HepG2 (cell line): ENCODE measurements around the gene CXADR. TPM values are rescaled to one million over a fixed set of nuclear protein-coding genes. Genes with fewer than 3 reads are reported as not detected.

Source experiments
- ATAC-seq: fragments of 200-7000 bp; cut with Tn5 transposase; 3 replicates; pipeline ENCODE4 v1.9.1; 2020; ENCODE audit warnings: mild to moderate bottlenecking, moderate library complexity
- BruUV-seq: library from RNA; stranded (reverse); fragments of 400-500 nt; replicated peaks from 2 replicates; lab custom pipeline; 2021; lab: Mats Ljungman, UMichigan
- CTCF ChIA-PET: fragments of 300-600 bp; formaldehyde crosslinking; extraction: SDS; loops from one replicate; lab custom pipeline; 2021; ENCODE audit warnings: low total read pairs, inconsistent platforms, low intra/inter-chr PET ratio; lab: Yijun Ruan, JAX
- POLR2A ChIA-PET: fragments of 350-600 bp; sonication (Branson Sonifier 250); formaldehyde crosslinking; loops from one replicate; lab custom pipeline; 2020; ENCODE audit warnings: antibody characterized with exemption, inconsistent platforms; lab: Yijun Ruan, JAX
- DNase-seq: peaks from one replicate; pipeline ENCODE4 v3.0.0-alpha.2; 2015; ENCODE audit warnings: low spot score
- FAIRE-seq: peaks from 3 replicates; lab custom pipeline; 2011; peaks lifted over from hg19 to GRCh38; lab: Jason Lieb, UNC
- H2AFZ ChIP-seq: one replicate; pipeline ENCODE4 v1.6.1; 2011; ENCODE audit warnings: low read length, inconsistent platforms
- H3K27ac ChIP-seq: fragments of 300-600 bp; 3 replicates; pipeline ENCODE4 v1.8.0; 2011; ENCODE audit warnings: mixed run types, mild to moderate bottlenecking, mixed read lengths, low read length, inconsistent platforms; ENCODE audit not compliant: insufficient read depth; ENCODE audit errors: extremely low read length
- H3K27me3 ChIP-seq, 2 experiments: fragments of 200-600 bp in 1 of 2; 2 replicates in 1 of 2; 3 replicates in 1 of 2; pipeline versions ENCODE4 v1.6.0 to v1.8.0; 2011; ENCODE audit warnings: low read length in 2 of 2, mild to moderate bottlenecking in 2 of 2, moderate library complexity in 2 of 2, inconsistent platforms in 1 of 2; ENCODE audit not compliant: insufficient read depth in 2 of 2, control insufficient read depth in 1 of 2
- H3K36me3 ChIP-seq, 2 experiments: fragments of 200-600 bp in 1 of 2; replicated peaks in 1 of 2; 2 replicates in 1 of 2; 3 replicates in 1 of 2; pipeline versions ENCODE4 v1.5.1 to v1.8.0; 2011; ENCODE audit warnings: low read length in 2 of 2, inconsistent platforms in 1 of 2; ENCODE audit not compliant: insufficient read depth in 2 of 2, control insufficient read depth in 1 of 2
- H3K4me1 ChIP-seq: 2 replicates; pipeline ENCODE4 v1.5.1; 2012; ENCODE audit warnings: low read length, inconsistent platforms; ENCODE audit not compliant: insufficient read depth
- H3K4me2 ChIP-seq: 2 replicates; pipeline ENCODE4 v1.6.0; 2011; ENCODE audit warnings: low read depth, low read length, inconsistent platforms
- H3K4me3 ChIP-seq, 3 experiments: fragments of 200-600 bp in 1 of 3; sonication (generic), shearing (Covaris generic) in 1 of 3; replicated peaks in 1 of 3; 2 replicates each; pipeline ENCODE4 v1.5.1; 2011 to 2016; ENCODE audit warnings: low read length in 3 of 3, inconsistent platforms in 2 of 3, low read depth in 2 of 3, mild to moderate bottlenecking in 2 of 3, control low read depth in 1 of 3, mixed read lengths in 1 of 3; ENCODE audit not compliant: insufficient read depth in 1 of 3
- H3K79me2 ChIP-seq: one replicate; pipeline ENCODE4 v1.6.1; 2011; ENCODE audit warnings: low read length, inconsistent platforms; ENCODE audit not compliant: insufficient read depth
- H3K9ac ChIP-seq: 2 replicates; pipeline ENCODE4 v1.6.0; 2011; ENCODE audit warnings: mild to moderate bottlenecking, low read depth, low read length, inconsistent platforms; ENCODE audit not compliant: insufficient read depth
- H3K9me3 ChIP-seq: 2 replicates; pipeline ENCODE4 v1.5.1; 2012; ENCODE audit warnings: mild to moderate bottlenecking, low read length
- H4K20me1 ChIP-seq: 2 replicates; pipeline ENCODE4 v1.6.0; 2011; ENCODE audit warnings: inconsistent platforms, mild to moderate bottlenecking, low read length, moderate library complexity; ENCODE audit not compliant: insufficient read depth
- KLF16 ChIP-seq, 2 experiments: sonication (generic) in 1 of 2; formaldehyde crosslinking in 1 of 2; IDR thresholded peaks; 2 replicates each; pipeline versions ENCODE4 v1.6.1 to v1.8.0; 2016 to 2023; ENCODE audit warnings: missing genetic modification reagents in 2 of 2, missing compliant biosample characterization in 1 of 2
- RBFOX2 ChIP-seq: fragments of 200-400 bp; formaldehyde crosslinking; IDR thresholded peaks from 2 replicates; pipeline ENCODE4 v1.6.1; 2017; ENCODE audit warnings: low read depth, mild to moderate bottlenecking, low read length
- RNF2 ChIP-seq: fragments of 450-650 bp; conservative IDR thresholded peaks from 2 replicates; pipeline ENCODE4 v1.6.1; 2016; ENCODE audit warnings: low read depth
- RORA ChIP-seq: sonication (generic); formaldehyde crosslinking; IDR thresholded peaks from 2 replicates; pipeline ENCODE4 v1.5.0; 2020; ENCODE audit warnings: mild to moderate bottlenecking, missing genetic modification reagents, moderate library complexity
- THYN1 ChIP-seq: sonication (generic); formaldehyde crosslinking; IDR thresholded peaks from 2 replicates; pipeline ENCODE4 v1.8.1; 2023; ENCODE audit warnings: low read depth, mild to moderate bottlenecking, moderate library complexity, missing genetic modification reagents, borderline replicate concordance
- ZNF205 ChIP-seq: IDR thresholded peaks from 2 replicates; pipeline ENCODE4 v1.6.1; 2018; ENCODE audit warnings: missing biosample characterization, missing genetic modification reagents
- WGBS: methylation state at CpG from one replicate; pipeline ENCODE4 v1.1.6; 2017; ENCODE audit warnings: low lambda C conversion rate; 5-methylcytosine and 5-hydroxymethylcytosine counted together
- in situ Hi-C: cut with HindIII; loops from 2 replicates; pipeline ENCODE4 v1.10.0; 2017; ENCODE audit warnings: low pct_unique_long_range_greater_than_20kb; ENCODE audit not compliant: extremely low pct_ligation_motif_present
- intact Hi-C: fragments of 100-400 bp; cut with micrococcal nuclease; formaldehyde crosslinking; loops from one replicate; pipeline ENCODE4 v1.10.0; 2022; ENCODE audit not compliant: unreplicated experiment
- polyA plus RNA-seq, 8 experiments: library from polyadenylated mRNA; depleted of rRNA in 3 of 8; stranded (reverse) in 7 of 8; unstranded in 1 of 8; fragments of >200 nt; fragmentation: Illumina TruSeq in 4 of 8; extraction: Trizol in 4 of 8; gene quantifications; 2 replicates each; pipeline versions ENCODE4 v1.2.1 to v1.2.3, GENCODE V29; 2011 to 2016; ENCODE audit warnings: low read depth in 4 of 8, missing spikeins in 1 of 8, mixed read lengths in 1 of 8; ENCODE audit not compliant: insufficient read depth in 1 of 8
- total RNA-seq, 5 experiments: library from RNA; depleted of rRNA; stranded (reverse); fragments of >200 nt; fragmentation: Illumina TruSeq; extraction: Trizol; gene quantifications; 2 replicates each; pipeline ENCODE4 v1.2.3, GENCODE V29; 2016; ENCODE audit warnings: low read depth in 1 of 5
- TF ChIP-seq, protein P1 (sequence below): sonication (generic); formaldehyde crosslinking; IDR thresholded peaks from 2 replicates; pipeline ENCODE4 v1.8.0; 2022; ENCODE audit warnings: mild to moderate bottlenecking, missing genetic modification reagents; ENCODE audit not compliant: insufficient replicate concordance
- TF ChIP-seq, protein P2 (sequence below): sonication (generic); formaldehyde crosslinking; IDR thresholded peaks from 2 replicates; pipeline ENCODE4 v1.5.1; 2020; ENCODE audit warnings: missing genetic modification reagents, mild to moderate bottlenecking, borderline replicate concordance
- TF ChIP-seq, protein P3 (sequence below): sonication (generic); formaldehyde crosslinking; IDR thresholded peaks from 2 replicates; pipeline ENCODE4 v1.4.0; 2020; ENCODE audit warnings: missing genetic modification reagents, borderline replicate concordance
- TF ChIP-seq, protein P4 (sequence below): sonication (generic); formaldehyde crosslinking; IDR thresholded peaks from 2 replicates; pipeline ENCODE4 v1.4.0; 2020; ENCODE audit warnings: missing genetic modification reagents, mild to moderate bottlenecking, borderline replicate concordance

CXADR gene
- total and polyA plus RNA-seq, 2 of the 13 experiments (the other 11 are each of a cell fraction or from before 2014, with no cell fraction given) = 86.8 to 110 TPM

DNA sequence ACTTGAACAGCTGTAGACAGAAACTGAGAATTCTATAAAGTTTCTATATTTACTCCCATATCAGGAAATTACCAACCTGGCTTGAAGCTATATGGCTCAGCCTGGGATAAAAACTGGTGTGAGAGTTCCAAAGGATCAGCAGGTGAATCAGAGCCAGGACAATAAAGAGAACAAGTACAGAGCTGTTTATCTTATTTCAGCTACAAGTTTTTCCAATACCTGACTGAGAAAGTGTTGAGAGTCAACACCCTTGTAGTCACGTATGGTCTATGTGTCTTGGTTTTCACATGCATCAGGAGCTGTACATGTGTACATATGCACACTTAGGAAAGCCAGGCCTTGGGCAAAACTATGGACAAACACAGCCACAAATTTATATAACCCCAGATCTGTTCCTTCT, 40.7 kb upstream of the CXADR start (continued):
- TF ChIP-seq, protein P1, sequence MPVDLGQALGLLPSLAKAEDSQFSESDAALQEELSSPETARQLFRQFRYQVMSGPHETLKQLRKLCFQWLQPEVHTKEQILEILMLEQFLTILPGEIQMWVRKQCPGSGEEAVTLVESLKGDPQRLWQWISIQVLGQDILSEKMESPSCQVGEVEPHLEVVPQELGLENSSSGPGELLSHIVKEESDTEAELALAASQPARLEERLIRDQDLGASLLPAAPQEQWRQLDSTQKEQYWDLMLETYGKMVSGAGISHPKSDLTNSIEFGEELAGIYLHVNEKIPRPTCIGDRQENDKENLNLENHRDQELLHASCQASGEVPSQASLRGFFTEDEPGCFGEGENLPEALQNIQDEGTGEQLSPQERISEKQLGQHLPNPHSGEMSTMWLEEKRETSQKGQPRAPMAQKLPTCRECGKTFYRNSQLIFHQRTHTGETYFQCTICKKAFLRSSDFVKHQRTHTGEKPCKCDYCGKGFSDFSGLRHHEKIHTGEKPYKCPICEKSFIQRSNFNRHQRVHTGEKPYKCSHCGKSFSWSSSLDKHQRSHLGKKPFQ (CRISPR knock-in tag) = peak; percentile 21
- TF ChIP-seq, protein P2, sequence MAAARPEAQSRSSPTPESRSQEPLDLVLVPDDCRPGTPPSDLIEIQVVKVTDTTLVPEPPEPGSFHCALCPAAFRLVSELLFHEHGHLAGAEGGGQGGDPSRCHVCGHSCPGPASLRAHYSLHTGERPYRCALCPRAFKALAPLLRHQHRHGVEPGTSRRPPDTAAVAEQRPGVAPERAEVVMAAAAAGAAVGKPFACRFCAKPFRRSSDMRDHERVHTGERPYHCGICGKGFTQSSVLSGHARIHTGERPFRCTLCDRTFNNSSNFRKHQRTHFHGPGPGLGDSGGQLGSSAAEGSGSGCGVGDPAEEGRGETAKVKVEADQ (CRISPR knock-in tag) = 0 out of 2 replicates have a peak, but pooled peaks have one; percentile 10
- TF ChIP-seq KLF16 (CRISPR knock-in tag; IDR thresholded peaks at IDR 0.05) = peak in 1 of 2 experiments; percentile 8; a peak in 1 of 4 replicates
- peak; percentile 64 for TF ChIP-seq RBFOX2
- 0 out of 2 replicates have a peak, but pooled peaks have one; percentile 6 for TF ChIP-seq ZNF205 (CRISPR knock-in tag)

DNA sequence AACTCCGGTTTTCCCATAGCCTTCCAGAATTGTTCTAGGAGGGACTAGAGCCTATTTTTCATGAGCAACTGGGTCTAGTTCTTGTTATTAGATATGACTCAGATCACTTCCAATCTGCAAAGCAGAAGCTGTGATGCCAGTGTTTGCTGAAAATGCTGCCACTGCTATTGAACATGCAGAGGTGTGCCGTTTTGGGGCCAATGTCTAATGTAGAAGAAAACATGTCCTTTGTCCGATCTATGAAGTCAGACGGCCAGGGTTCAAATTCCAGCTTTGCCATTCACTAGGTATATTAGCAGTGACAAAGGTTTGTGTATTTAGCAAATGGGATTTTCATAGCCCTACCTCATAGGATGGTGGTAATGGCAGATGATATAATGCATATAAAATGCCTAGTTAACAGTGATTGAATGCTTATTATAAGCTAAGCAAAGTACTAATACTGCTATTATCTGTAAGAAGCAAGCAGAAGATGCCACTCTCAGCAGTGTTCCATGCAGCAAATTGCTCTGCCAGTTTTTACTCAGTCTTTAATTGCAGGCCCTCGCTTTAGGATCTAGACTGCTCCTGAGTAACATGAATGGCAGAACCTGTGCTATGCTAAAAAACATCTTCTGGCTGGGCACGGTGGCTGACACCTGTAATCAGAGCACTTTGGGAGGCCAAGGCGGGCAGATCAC, 40.1 kb upstream of the CXADR start:
- WGBS = 35% methylated on average over 7 of the region's 7 CpGs
- Histone ChIP-seq H3K27ac (peak overlapping the region; percentile 94), H3K36me3 (no peaks in the 10 kb centered on the region), H3K9ac (peak overlapping the region; percentile 71), H3K9me3 (no peaks in the 10 kb centered on the region), H3K79me2 (no peaks in the 10 kb centered on the region), H4K20me1 (no peaks in the 10 kb centered on the region), H3K27me3 (no peaks in the 10 kb centered on the region), H3K4me1 (peaks cover 85% of the 10 kb centered on the region), H2AFZ (no peak overlapping the region), H3K4me2 (peak overlapping the region; percentile 70), H3K4me3 (peak overlapping the region in 1 of 3 experiments; percentile 37; a peak in 1 of 6 replicates)
- FAIRE-seq (peak; percentile 82), ATAC-seq (peak; percentile 92), DNase-seq (peak; percentile 99)
- no TSS peak for BruUV-seq
- ChIA-PET CTCF (no interaction called here), POLR2A (interaction anchor here (0.9 to 2.1 kb wide), 17 partner anchors 10 to 138 kb away, joined by 3 to 20 read pairs (median 4); partner anchors contain the start of gene CXADR)
- in situ Hi-C loops (no loop called here), intact Hi-C loops (loop anchor here (1.0 kb wide), 4 partner anchors 10 to 40 kb away; no protein-coding TSS in a partner anchor)
- TF ChIP-seq THYN1 (CRISPR knock-in tag) = no peak
- TF ChIP-seq RNF2 = no peak
- TF ChIP-seq, protein P3, sequence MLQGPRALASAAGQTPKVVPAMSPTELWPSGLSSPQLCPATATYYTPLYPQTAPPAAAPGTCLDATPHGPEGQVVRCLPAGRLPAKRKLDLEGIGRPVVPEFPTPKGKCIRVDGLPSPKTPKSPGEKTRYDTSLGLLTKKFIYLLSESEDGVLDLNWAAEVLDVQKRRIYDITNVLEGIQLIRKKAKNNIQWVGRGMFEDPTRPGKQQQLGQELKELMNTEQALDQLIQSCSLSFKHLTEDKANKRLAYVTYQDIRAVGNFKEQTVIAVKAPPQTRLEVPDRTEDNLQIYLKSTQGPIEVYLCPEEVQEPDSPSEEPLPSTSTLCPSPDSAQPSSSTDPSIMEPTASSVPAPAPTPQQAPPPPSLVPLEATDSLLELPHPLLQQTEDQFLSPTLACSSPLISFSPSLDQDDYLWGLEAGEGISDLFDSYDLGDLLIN = no peak
- TF ChIP-seq, protein P4, sequence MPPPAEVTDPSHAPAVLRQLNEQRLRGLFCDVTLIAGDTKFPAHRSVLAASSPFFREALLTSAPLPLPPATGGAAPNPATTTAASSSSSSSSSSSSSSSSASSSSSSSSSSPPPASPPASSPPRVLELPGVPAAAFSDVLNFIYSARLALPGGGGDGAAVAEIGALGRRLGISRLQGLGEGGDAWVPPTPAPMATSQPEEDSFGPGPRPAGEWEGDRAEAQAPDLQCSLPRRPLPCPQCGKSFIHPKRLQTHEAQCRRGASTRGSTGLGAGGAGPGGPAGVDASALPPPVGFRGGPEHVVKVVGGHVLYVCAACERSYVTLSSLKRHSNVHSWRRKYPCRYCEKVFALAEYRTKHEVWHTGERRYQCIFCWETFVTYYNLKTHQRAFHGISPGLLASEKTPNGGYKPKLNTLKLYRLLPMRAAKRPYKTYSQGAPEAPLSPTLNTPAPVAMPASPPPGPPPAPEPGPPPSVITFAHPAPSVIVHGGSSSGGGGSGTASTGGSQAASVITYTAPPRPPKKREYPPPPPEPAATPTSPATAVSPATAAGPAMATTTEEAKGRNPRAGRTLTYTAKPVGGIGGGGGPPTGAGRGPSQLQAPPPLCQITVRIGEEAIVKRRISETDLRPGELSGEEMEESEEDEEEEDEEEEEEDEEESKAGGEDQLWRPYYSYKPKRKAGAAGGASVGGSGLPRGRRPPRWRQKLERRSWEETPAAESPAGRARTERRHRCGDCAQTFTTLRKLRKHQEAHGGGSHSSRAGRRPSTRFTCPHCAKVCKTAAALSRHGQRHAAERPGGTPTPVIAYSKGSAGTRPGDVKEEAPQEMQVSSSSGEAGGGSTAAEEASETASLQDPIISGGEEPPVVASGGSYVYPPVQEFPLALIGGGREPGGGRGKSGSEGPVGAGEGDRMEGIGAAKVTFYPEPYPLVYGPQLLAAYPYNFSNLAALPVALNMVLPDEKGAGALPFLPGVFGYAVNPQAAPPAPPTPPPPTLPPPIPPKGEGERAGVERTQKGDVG = no peak
- no peak for TF ChIP-seq RORA (CRISPR knock-in tag)
